Testis (tissue), 2 donors: ENCODE results near the gene VPS26C.

Experiments
- CTCF ChIP-seq, 3 experiments: fragments of 450-650 bp in 2 of 3; fragments of 200-600 bp in 1 of 3; sonication (generic) in 1 of 3; IDR thresholded peaks; one replicate each; pipeline ENCODE4 v1.5.1; 2016 to 2019; ENCODE audit warnings: antibody characterized with exemption in 3 of 3, mild to moderate bottlenecking in 2 of 3, moderate library complexity in 1 of 3
- POLR2A ChIP-seq: fragments of 450-650 bp; IDR thresholded peaks from one replicate; pipeline ENCODE4 v1.6.1; 2017; ENCODE audit warnings: antibody characterized with exemption, mild to moderate bottlenecking, moderate library complexity

GRCh38 chr21:37257511-37257966 is 9.6 kb downstream of the VPS26C start:
- no peak for TF ChIP-seq POLR2A
- TF ChIP-seq CTCF (IDR thresholded peaks at IDR 0.05), result no peak
